ENCODE measurements around the gene ASIC3. TPM values are rescaled to one million over a fixed set of nuclear protein-coding genes. Genes with fewer than 3 reads are reported as not detected.
"Not testable (repeated sequence)": the region's sequence is repeated elsewhere in the genome, so short reads cannot be mapped to it uniquely, and the experiment has no call there.

The ASIC3 gene
- total and polyA plus RNA-seq, 3 experiments from 2014 or later, result 2.6 to 3.6 TPM; not detected in 1

DNA sequence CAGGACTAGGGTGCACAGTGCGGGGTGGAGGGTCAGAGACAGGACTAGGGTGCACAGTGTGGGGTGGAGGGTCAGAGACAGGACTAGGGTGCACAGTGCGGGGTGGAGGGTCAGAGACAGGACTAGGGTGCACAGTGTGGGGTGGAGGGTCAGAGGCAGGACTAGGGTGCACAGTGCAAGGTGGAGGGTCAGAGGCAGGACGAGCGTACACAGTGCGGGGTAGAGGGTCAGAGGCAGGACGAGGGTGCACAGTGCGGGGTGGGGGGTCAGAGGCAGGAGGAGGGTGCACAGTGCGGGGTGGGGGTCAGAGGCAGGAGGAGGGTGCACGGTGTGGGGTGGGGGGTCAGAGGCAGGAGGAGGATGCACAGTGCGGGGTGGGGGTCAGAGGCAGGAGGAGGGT, 4.9 kb upstream of the ASIC3 start:
- CTCF ChIA-PET, H3K27ac Mint-ChIP-seq, POLR2A ChIA-PET: not testable (repeated sequence)

DNA sequence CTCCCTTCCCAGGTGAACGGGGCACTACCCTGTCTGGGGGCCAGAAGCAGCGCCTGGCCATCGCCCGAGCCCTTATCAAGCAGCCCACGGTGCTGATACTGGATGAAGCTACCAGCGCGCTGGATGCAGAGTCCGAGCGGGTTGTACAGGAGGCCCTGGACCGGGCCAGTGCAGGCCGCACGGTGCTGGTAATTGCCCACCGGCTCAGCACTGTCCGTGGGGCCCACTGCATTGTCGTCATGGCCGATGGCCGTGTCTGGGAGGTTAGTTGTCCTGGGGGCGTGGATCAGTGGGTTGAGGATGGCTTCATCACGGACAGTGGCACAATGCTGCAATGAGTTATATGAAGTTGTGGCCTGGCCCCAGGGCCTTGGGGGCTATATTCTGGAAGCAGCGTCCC, 4.4 kb upstream of the ASIC3 start:
- Histone ChIP-seq H3K27me3 (ENCODE audit: insufficient read depth, low read length, poor library complexity, severe bottlenecking) (no peaks in the 10 kb centered on the region), H3K4me1 (ENCODE audit: insufficient read depth, low read length) (no peaks in the 10 kb centered on the region), H3K4me3 (ENCODE audit: low read length) (no peak overlapping the region), H3K36me3 (ENCODE audit: insufficient read depth, low read length) (peaks cover 3% of the 10 kb centered on the region), H3K27ac (ENCODE audit: low read depth, low read length) (no peak overlapping the region), H3K9me3 (ENCODE audit: low read length) (no peaks in the 10 kb centered on the region)
- POLR2A ChIA-PET, result no interaction called here
- Mint-ChIP-seq H3K36me3 (peaks cover 0 to 21% (median 2%) of the 10 kb centered on the region in 3 donors), H3K4me3 (no peak overlapping the region), H3K27me3 (no peaks in the 10 kb centered on the region), H3K4me1 (peaks cover 0 to 11% (median 7%) of the 10 kb centered on the region in 3 donors), H3K27ac (no peak overlapping the region), H3K9me3 (no peaks in the 10 kb centered on the region)
- CTCF ChIA-PET, result no interaction called here
- no peak for DNase-seq

More for the DNA sequence above, 4.9 kb upstream of the ASIC3 start:
- H3K4me3 ChIP-seq (ENCODE audit: low read length); DNase-seq; H3K9me3 ChIP-seq (ENCODE audit: low read length); H3K36me3 ChIP-seq (ENCODE audit: insufficient read depth, low read length); H3K27me3 Mint-ChIP-seq; H3K27ac ChIP-seq (ENCODE audit: low read depth, low read length); H3K4me3 Mint-ChIP-seq; H3K27me3 ChIP-seq (ENCODE audit: insufficient read depth, low read length, poor library complexity, severe bottlenecking); H3K4me1 ChIP-seq (ENCODE audit: insufficient read depth, low read length); H3K9me3 Mint-ChIP-seq: not testable (repeated sequence)
- Mint-ChIP-seq H3K36me3 (peaks cover 0 to 23% (median 2%) of the 10 kb centered on the region in 3 donors), H3K4me1 (peaks cover 0 to 14% (median 7%) of the 10 kb centered on the region in 3 donors)

DNA sequence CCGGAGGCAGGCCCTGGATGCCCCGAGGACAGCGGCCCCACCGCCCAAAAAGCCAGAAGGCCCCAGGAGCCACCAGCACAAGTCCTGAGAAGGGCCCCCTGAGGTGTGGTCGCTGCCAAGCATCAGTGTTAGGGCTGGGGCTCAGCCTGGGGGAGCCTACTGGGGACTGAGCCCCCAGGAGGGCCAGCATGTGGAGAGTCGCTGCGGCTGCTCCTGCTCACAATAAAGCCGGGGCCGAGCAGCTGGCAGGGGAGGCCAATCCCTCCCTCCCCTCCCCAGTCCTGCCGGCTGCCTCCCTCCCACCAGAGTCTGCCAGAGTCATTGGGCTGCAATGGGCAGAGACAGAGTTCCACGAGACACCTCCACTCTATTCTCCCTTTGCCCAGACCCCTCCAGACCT, 3.1 kb upstream of the ASIC3 start:
- no peak overlapping the region for H3K4me3 Mint-ChIP-seq
- CTCF ChIA-PET, result interaction anchor here (1.1 to 1.3 kb wide), 2 partner anchors 17 to 27 kb away, joined by 3 to 6 read pairs; partner anchors contain the start of gene ABCB8
- H3K27ac Mint-ChIP-seq, result peak overlapping the region in 1 of 8 donors; percentile 33
- no peak overlapping the region for H3K4me3 ChIP-seq (ENCODE audit: low read length)
- H3K27me3 Mint-ChIP-seq, result peaks cover 0 to 4% of the 10 kb centered on the region in 2 donors
- peaks cover 3% of the 10 kb centered on the region for H3K36me3 ChIP-seq (ENCODE audit: insufficient read depth, low read length)
- POLR2A ChIA-PET, result no interaction called here
- no peak for DNase-seq
- H3K4me1 Mint-ChIP-seq, result no peaks in the 10 kb centered on the region
- no peaks in the 10 kb centered on the region for H3K4me1 ChIP-seq (ENCODE audit: insufficient read depth, low read length)
- no peak overlapping the region for H3K27ac ChIP-seq (ENCODE audit: low read depth, low read length)
- H3K9me3 ChIP-seq (ENCODE audit: low read length), result no peaks in the 10 kb centered on the region
- no peaks in the 10 kb centered on the region for H3K9me3 Mint-ChIP-seq
- H3K27me3 ChIP-seq (ENCODE audit: insufficient read depth, low read length, poor library complexity, severe bottlenecking), result no peaks in the 10 kb centered on the region
- peaks cover 0 to 21% (median 2%) of the 10 kb centered on the region in 3 donors for H3K36me3 Mint-ChIP-seq

DNA sequence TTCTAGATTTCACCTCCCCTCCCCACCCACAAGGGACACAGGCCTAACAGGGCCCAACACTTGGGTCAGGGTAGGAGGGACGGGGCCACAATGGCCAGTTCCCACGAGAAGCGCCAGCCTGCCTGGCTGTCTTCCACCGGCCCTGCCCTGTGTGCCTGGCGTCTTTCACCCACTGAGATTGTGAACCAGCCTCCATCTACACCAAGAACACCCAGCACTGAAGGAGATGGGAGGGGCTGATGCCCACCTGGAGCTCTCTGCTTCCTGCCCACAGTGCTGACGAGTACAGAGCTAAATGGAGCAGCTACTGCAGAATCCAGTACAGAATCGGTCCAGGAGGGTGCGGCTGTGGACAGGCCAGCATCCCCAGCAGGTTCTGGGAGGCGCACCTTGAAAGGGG, 2.4 kb upstream of the ASIC3 start:
- Mint-ChIP-seq H3K27ac (peak overlapping the region in 1 of 8 donors; percentile 41), H3K27me3 (peaks cover 0 to 5% of the 10 kb centered on the region in 2 donors), H3K9me3 (no peaks in the 10 kb centered on the region), H3K4me3 (no peak overlapping the region), H3K36me3 (peaks cover 0 to 21% (median 2%) of the 10 kb centered on the region in 3 donors), H3K4me1 (no peaks in the 10 kb centered on the region)
- Histone ChIP-seq H3K36me3 (ENCODE audit: insufficient read depth, low read length) (peaks cover 3% of the 10 kb centered on the region), H3K4me1 (ENCODE audit: insufficient read depth, low read length) (no peaks in the 10 kb centered on the region), H3K9me3 (ENCODE audit: low read length) (no peaks in the 10 kb centered on the region), H3K27ac (ENCODE audit: low read depth, low read length) (no peak overlapping the region), H3K4me3 (ENCODE audit: low read length) (no peak overlapping the region), H3K27me3 (ENCODE audit: insufficient read depth, low read length, poor library complexity, severe bottlenecking) (no peaks in the 10 kb centered on the region)
- DNase-seq, result no peak
- ChIA-PET CTCF (interaction anchor here (1.1 to 1.3 kb wide), 2 partner anchors 18 to 28 kb away, joined by 3 to 6 read pairs; partner anchors contain the start of gene ABCB8), POLR2A (no interaction called here)

DNA sequence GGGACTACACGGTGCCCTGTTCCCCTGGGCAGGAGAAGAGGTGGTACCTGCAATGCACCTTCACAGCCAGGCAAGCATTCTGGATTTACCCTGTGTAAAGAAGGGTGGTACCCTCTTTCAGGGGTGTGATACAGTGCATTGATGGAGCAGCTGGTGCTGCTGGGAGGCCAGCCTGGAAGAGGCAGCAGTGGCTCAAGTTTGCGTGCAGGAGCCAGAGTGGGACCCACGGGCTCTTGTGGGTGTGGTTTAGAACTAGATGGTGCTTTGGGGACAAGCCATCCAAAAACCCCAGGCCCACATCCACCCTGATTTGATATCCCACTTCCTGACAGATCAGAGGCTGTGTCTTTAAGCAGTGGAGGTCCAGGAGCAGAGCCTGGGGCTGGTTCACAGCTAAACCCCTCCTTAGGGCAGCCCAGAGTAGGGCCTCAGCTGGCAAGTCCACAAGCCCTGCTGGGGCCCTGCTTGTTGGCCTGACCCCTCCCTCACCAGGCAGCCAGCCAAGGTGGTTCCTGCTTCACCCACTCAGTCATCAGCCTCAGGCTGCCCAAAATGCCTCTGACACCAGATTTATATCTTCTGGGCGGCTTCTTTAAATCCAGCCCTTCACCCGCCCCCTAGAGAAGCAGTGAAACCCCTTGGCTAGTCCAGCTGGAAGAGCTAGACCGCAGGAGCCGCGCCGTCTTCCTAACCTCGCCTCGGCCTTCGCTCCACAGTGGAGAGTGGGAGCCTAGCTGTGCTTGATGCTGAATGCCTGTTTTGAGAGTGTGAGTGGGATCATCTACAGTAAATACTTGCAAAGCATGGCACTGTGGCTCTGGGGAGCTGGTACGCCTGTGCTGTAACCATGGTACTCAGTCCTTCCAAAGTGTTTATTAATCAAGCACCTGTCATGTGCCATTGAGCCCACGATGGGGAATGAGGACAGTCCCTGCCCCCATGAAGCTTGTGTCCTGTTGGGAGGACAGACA, 1.4 kb upstream of the ASIC3 start:
- CTCF ChIA-PET, result interaction anchor here (1.3 kb wide), 1 partner anchor 29 kb away, joined by 6 read pairs; no protein-coding TSS in a partner anchor
- POLR2A ChIA-PET, result no interaction called here
- Histone ChIP-seq H3K27ac (ENCODE audit: low read depth, low read length) (no peak overlapping the region), H3K4me1 (ENCODE audit: insufficient read depth, low read length) (no peaks in the 10 kb centered on the region), H3K9me3 (ENCODE audit: low read length) (no peaks in the 10 kb centered on the region), H3K4me3 (ENCODE audit: low read length) (no peak overlapping the region), H3K27me3 (ENCODE audit: insufficient read depth, low read length, poor library complexity, severe bottlenecking) (no peaks in the 10 kb centered on the region), H3K36me3 (ENCODE audit: insufficient read depth, low read length) (peaks cover 3% of the 10 kb centered on the region)
- H3K27ac Mint-ChIP-seq, result peak overlapping the region in 2 of 8 donors; percentile 14 to 81
- H3K36me3 Mint-ChIP-seq, result peaks cover 0 to 18% (median 0%) of the 10 kb centered on the region in 3 donors
- peaks cover 0 to 4% (median 0%) of the 10 kb centered on the region in 3 donors for H3K4me1 Mint-ChIP-seq
- no peak overlapping the region for H3K4me3 Mint-ChIP-seq
- DNase-seq, result no peak
- no peaks in the 10 kb centered on the region for H3K9me3 Mint-ChIP-seq
- peaks cover 0 to 5% of the 10 kb centered on the region in 2 donors for H3K27me3 Mint-ChIP-seq

DNA sequence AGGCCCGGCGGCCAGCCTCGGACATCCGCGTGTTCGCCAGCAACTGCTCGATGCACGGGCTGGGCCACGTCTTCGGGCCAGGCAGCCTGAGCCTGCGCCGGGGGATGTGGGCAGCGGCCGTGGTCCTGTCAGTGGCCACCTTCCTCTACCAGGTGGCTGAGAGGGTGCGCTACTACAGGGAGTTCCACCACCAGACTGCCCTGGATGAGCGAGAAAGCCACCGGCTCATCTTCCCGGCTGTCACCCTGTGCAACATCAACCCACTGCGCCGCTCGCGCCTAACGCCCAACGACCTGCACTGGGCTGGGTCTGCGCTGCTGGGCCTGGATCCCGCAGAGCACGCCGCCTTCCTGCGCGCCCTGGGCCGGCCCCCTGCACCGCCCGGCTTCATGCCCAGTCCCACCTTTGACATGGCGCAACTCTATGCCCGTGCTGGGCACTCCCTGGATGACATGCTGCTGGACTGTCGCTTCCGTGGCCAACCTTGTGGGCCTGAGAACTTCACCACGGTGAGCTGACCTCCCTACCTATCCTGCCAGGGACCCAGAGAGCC, 656 bp downstream of the ASIC3 start:
- H3K4me3 ChIP-seq (ENCODE audit: low read length), result no peak overlapping the region
- no peaks in the 10 kb centered on the region for H3K27me3 ChIP-seq (ENCODE audit: insufficient read depth, low read length, poor library complexity, severe bottlenecking)
- Mint-ChIP-seq H3K4me1 (peaks cover 2 to 10% (median 4%) of the 10 kb centered on the region in 3 donors), H3K27me3 (peaks cover 4 to 7% of the 10 kb centered on the region in 2 donors), H3K9me3 (no peaks in the 10 kb centered on the region), H3K27ac (no peak overlapping the region), H3K36me3 (peaks cover 0 to 13% (median 1%) of the 10 kb centered on the region in 3 donors), H3K4me3 (no peak overlapping the region)
- DNase-seq, result no peak
- peaks cover 3% of the 10 kb centered on the region for H3K36me3 ChIP-seq (ENCODE audit: insufficient read depth, low read length)
- peaks cover 5% of the 10 kb centered on the region for H3K4me1 ChIP-seq (ENCODE audit: insufficient read depth, low read length)
- ChIA-PET CTCF (no interaction called here), POLR2A (no interaction called here)
- H3K27ac ChIP-seq (ENCODE audit: low read depth, low read length), result no peak overlapping the region
- no peaks in the 10 kb centered on the region for H3K9me3 ChIP-seq (ENCODE audit: low read length)

DNA sequence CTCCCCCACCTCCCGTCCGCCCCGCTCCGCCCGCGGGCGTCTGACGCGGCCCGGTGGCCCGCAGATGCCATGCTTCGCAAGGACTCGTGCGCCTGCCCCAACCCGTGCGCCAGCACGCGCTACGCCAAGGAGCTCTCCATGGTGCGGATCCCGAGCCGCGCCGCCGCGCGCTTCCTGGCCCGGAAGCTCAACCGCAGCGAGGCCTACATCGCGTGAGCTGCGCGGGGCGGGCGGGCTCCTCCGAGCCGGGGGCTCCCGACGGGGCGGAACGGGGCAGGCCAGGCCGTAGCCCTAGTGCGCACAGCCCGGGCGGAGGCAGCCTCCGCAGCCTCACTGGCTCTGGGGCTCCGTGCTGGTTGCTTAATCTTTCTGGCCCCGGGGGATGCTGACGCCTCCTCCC, 2.8 kb downstream of the ASIC3 start:
- H3K4me1 ChIP-seq (ENCODE audit: insufficient read depth, low read length), result peaks cover 5% of the 10 kb centered on the region
- no peak overlapping the region for H3K27ac ChIP-seq (ENCODE audit: low read depth, low read length)
- no peak overlapping the region for H3K27ac Mint-ChIP-seq
- no peaks in the 10 kb centered on the region for H3K9me3 Mint-ChIP-seq
- H3K27me3 ChIP-seq (ENCODE audit: insufficient read depth, low read length, poor library complexity, severe bottlenecking), result no peaks in the 10 kb centered on the region
- ChIA-PET CTCF (interaction anchor here (1.7 kb wide), 1 partner anchor 33 kb away, joined by 7 read pairs; no protein-coding TSS in a partner anchor), POLR2A (interaction anchor here (0.5 kb wide), 1 partner anchor 205 kb away, joined by 3 read pairs; no protein-coding TSS in a partner anchor)
- H3K4me3 Mint-ChIP-seq, result no peak overlapping the region
- H3K36me3 ChIP-seq (ENCODE audit: insufficient read depth, low read length), result no peaks in the 10 kb centered on the region
- peaks cover 2 to 10% (median 4%) of the 10 kb centered on the region in 3 donors for H3K4me1 Mint-ChIP-seq
- H3K36me3 Mint-ChIP-seq, result peaks cover 0 to 5% (median 1%) of the 10 kb centered on the region in 3 donors
- no peak overlapping the region for H3K4me3 ChIP-seq (ENCODE audit: low read length)
- no peaks in the 10 kb centered on the region for H3K9me3 ChIP-seq (ENCODE audit: low read length)
- H3K27me3 Mint-ChIP-seq, result peaks cover 4 to 7% of the 10 kb centered on the region in 2 donors
- DNase-seq, result peak; percentile 26 to 70 (median 58)

Measured in CD8-positive, alpha-beta memory T cell (primary cell).